Endodermal cell (in vitro differentiated cells): ENCODE data around the gene MAST2. TPM values are rescaled to one million over a fixed set of nuclear protein-coding genes. Genes with fewer than 3 reads are reported as not detected.

Experiments used
- DNase-seq: peaks from one replicate; pipeline ENCODE4 v3.0.0-alpha.2; 2017
- H3K27ac ChIP-seq: 2 replicates; pipeline ENCODE4 v1.5.1; 2013; ENCODE audit warnings: mild to moderate bottlenecking, low read depth, low read length, moderate library complexity
- H3K27me3 ChIP-seq: 2 replicates; pipeline ENCODE4 v1.6.1; 2013; ENCODE audit warnings: mild to moderate bottlenecking, low read length, moderate library complexity; ENCODE audit not compliant: insufficient read depth, control insufficient read depth, poor library complexity, severe bottlenecking
- H3K36me3 ChIP-seq: 2 replicates; pipeline ENCODE4 v1.7.0; 2013; ENCODE audit warnings: mild to moderate bottlenecking, low read length, moderate library complexity; ENCODE audit not compliant: control insufficient read depth, insufficient read depth
- H3K4me1 ChIP-seq: one replicate; pipeline ENCODE4 v1.7.0; 2013; ENCODE audit warnings: low read length; ENCODE audit not compliant: control insufficient read depth, insufficient read depth
- H3K4me3 ChIP-seq: 2 replicates; pipeline ENCODE4 v1.5.1; 2013; ENCODE audit warnings: mild to moderate bottlenecking, low read length, moderate library complexity
- H3K9ac ChIP-seq: 2 replicates; pipeline ENCODE4 v1.6.1; 2013; ENCODE audit warnings: mild to moderate bottlenecking, low read length, moderate library complexity; ENCODE audit not compliant: poor library complexity, severe bottlenecking; ENCODE audit errors: extremely low read depth
- H3K9me3 ChIP-seq: 2 replicates; pipeline ENCODE4 v1.6.1; 2013; ENCODE audit warnings: mild to moderate bottlenecking, low read length, moderate library complexity; ENCODE audit not compliant: control insufficient read depth
- H3K27ac Mint-ChIP-seq: 2 replicates; pipeline ENCODE4 v1.8.0; 2020; ENCODE audit warnings: mixed read lengths
- H3K27me3 Mint-ChIP-seq: 2 replicates; pipeline ENCODE4 v1.8.0; 2021; ENCODE audit warnings: mild to moderate bottlenecking, mixed read lengths; ENCODE audit not compliant: insufficient read depth
- H3K36me3 Mint-ChIP-seq: 2 replicates; pipeline ENCODE4 v1.8.0; 2020; ENCODE audit warnings: low read depth, mixed read lengths
- H3K4me1 Mint-ChIP-seq: 2 replicates; pipeline ENCODE4 v1.8.0; 2020; ENCODE audit warnings: mixed read lengths
- H3K4me3 Mint-ChIP-seq: 2 replicates; pipeline ENCODE4 v1.8.0; 2020; ENCODE audit warnings: mild to moderate bottlenecking, moderate library complexity, mixed read lengths
- H3K9me3 Mint-ChIP-seq: 2 replicates; pipeline ENCODE4 v1.8.0; 2020; ENCODE audit warnings: mild to moderate bottlenecking, mixed read lengths
- CTCF ChIP-seq: fragments of 200-600 bp; sonication (generic); conservative IDR thresholded peaks from 2 replicates; pipeline ENCODE4 v1.5.0; 2021; ENCODE audit warnings: antibody characterized with exemption, mild to moderate bottlenecking
- WGBS, 2 experiments: methylation state at CpG; one replicate each; pipeline versions ENCODE4 v1.1.5 to v1.1.7; 2013; ENCODE audit warnings: missing lambda C conversion rate in 2 of 2, mixed read lengths in 1 of 2; ENCODE audit not compliant: insufficient coverage in 1 of 2, insufficient read length in 1 of 2; 5-methylcytosine and 5-hydroxymethylcytosine counted together
- total RNA-seq, 2 donors: library from RNA; stranded (reverse); fragmentation: NEBNext Ultra II Directional in 1 of 2; extraction: Animal tissue kit (Norgen Biotek cat#: 25700) in 1 of 2; gene quantifications; 2 replicates in 1 of 2; 3 replicates in 1 of 2; pipeline ENCODE4 v1.2.1, GENCODE V29; 2021

The MAST2 gene
- total RNA-seq, 2 donors from 2014 or later = 46.3 to 60.7 TPM

- peaks cover 34% of the 10 kb centered on the region for H3K4me1 Mint-ChIP-seq
- Histone ChIP-seq H3K27me3 (no peaks in the 10 kb centered on the region), H3K9ac (no peak overlapping the region), H3K27ac (no peak overlapping the region), H3K36me3 (peaks cover 22% of the 10 kb centered on the region), H3K4me1 (peaks cover 18% of the 10 kb centered on the region), H3K9me3 (peaks cover 16% of the 10 kb centered on the region), H3K4me3 (no peak overlapping the region)
- H3K27me3 Mint-ChIP-seq = no peaks in the 10 kb centered on the region
- TF ChIP-seq CTCF = no peak
- H3K9me3 Mint-ChIP-seq = peaks cover 6% of the 10 kb centered on the region
- no peak overlapping the region for H3K27ac Mint-ChIP-seq
- peaks cover 15% of the 10 kb centered on the region for H3K36me3 Mint-ChIP-seq
- H3K4me3 Mint-ChIP-seq = no peak overlapping the region
- 71 to 87% methylated on average over 1 of the region's 1 CpG for whole genome bisulfite sequencing, 2 experiments
- no peak for DNase-seq
These were observed 83.9 kb downstream of the MAST2 start for GRCh38 chr1:45887156-45887842.

GRCh38 chr1:45890078-45890477, 86.7 kb downstream of the MAST2 start:
- Mint-ChIP-seq H3K36me3 (peaks cover 15% of the 10 kb centered on the region), H3K27ac (no peak overlapping the region)

DNA sequence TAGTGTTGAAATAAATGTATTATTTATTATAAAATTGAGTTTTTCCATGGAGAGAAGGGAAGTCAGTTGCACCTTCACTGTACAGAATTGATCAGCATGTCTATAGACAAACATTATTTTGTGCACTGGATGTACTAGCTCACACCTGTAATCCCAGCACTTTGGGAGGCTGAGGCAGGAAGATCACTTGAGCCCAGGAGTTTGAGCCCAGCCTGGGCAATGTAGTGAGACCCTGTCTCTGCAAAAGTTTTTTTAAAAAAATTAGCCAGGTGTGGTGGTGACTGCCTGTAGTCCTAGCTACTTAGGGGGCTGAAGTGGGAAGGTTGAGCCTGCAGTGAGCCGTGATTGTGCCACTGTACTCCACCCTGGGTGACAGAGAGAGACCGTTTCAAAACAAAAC, 87.7 kb downstream of the MAST2 start:
- no peak overlapping the region for H3K9ac ChIP-seq
- H3K4me3 ChIP-seq = no peak overlapping the region
- Mint-ChIP-seq H3K27me3 (no peaks in the 10 kb centered on the region), H3K9me3 (peaks cover 6% of the 10 kb centered on the region), H3K4me1 (peaks cover 19% of the 10 kb centered on the region), H3K4me3 (no peak overlapping the region), H3K36me3 (peaks cover 12% of the 10 kb centered on the region), H3K27ac (no peak overlapping the region)
- no peak for TF ChIP-seq CTCF
- H3K36me3 ChIP-seq = peaks cover 17% of the 10 kb centered on the region
- peaks cover 16% of the 10 kb centered on the region for H3K9me3 ChIP-seq
- H3K4me1 ChIP-seq = peaks cover 8% of the 10 kb centered on the region
- 79 to 100% methylated on average over 1 to 2 of the region's 2 CpGs for WGBS, 2 experiments
- no peaks in the 10 kb centered on the region for H3K27me3 ChIP-seq
- DNase-seq = no peak
- no peak overlapping the region for H3K27ac ChIP-seq

More at GRCh38 chr1:45890078-45890477, 86.7 kb downstream of the MAST2 start:
- H3K9me3 Mint-ChIP-seq = peaks cover 6% of the 10 kb centered on the region
- Histone ChIP-seq H3K27ac (no peak overlapping the region), H3K4me3 (no peak overlapping the region), H3K4me1 (peaks cover 8% of the 10 kb centered on the region), H3K27me3 (no peaks in the 10 kb centered on the region), H3K9ac (no peak overlapping the region), H3K36me3 (peaks cover 22% of the 10 kb centered on the region), H3K9me3 (peaks cover 16% of the 10 kb centered on the region)
- no peak for DNase-seq
- no peak overlapping the region for H3K4me3 Mint-ChIP-seq
- peaks cover 19% of the 10 kb centered on the region for H3K4me1 Mint-ChIP-seq
- TF ChIP-seq CTCF = no peak
- no peaks in the 10 kb centered on the region for H3K27me3 Mint-ChIP-seq
- 100% methylated on average over 1 of the region's 2 CpGs for WGBS, 2 experiments
